GM12801 (cell line): ENCODE data around the gene TTC33.

Experiments used
- TF ChIP-seq, protein P1 (sequence below): IDR thresholded peaks from one replicate; pipeline ENCODE4 v1.5.1; 2011; ENCODE audit warnings: control low read depth; ENCODE audit not compliant: insufficient read length; ENCODE audit errors: extremely low read depth

The TTC33 gene

DNA sequence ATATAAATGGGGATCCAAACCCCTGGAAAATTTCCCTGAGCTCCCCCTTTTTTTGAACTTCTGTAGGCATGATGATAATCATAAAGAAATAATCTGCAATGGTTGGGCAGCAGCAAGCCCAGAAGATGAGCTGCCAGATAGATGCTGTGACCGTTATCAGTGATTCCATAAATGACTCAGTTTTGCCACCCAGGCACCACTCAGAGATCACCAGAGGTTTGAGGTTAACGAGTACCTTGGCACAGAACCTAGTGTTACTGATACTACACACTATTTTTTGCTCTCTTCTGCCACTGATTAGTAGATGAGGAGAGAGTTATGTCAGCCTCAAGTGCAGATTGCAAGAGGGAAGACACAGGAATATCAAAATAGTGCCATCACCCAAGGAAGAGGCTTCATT is 275.4 kb downstream of the TTC33 start:
- TF ChIP-seq, protein P1, sequence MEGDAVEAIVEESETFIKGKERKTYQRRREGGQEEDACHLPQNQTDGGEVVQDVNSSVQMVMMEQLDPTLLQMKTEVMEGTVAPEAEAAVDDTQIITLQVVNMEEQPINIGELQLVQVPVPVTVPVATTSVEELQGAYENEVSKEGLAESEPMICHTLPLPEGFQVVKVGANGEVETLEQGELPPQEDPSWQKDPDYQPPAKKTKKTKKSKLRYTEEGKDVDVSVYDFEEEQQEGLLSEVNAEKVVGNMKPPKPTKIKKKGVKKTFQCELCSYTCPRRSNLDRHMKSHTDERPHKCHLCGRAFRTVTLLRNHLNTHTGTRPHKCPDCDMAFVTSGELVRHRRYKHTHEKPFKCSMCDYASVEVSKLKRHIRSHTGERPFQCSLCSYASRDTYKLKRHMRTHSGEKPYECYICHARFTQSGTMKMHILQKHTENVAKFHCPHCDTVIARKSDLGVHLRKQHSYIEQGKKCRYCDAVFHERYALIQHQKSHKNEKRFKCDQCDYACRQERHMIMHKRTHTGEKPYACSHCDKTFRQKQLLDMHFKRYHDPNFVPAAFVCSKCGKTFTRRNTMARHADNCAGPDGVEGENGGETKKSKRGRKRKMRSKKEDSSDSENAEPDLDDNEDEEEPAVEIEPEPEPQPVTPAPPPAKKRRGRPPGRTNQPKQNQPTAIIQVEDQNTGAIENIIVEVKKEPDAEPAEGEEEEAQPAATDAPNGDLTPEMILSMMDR, result no peak

DNA sequence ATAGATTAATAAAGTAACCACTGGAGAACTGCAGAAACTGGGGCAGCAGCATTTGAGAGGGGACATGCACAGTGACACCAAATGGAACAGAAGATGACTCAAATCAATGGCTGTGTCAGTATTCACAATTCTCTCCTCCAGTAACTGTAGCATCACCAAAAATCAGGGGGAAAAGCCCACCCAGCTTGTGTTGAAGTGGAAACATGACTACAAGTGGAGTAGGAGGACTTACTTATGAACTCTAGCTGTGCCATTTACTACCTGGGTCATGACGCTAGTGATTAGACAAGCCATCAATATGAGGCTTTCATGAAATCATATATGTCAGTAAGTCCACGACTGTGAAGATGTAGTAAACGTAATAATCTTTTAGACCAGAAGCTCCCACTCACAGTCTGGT is 275.8 kb downstream of the TTC33 start:
- TF ChIP-seq, protein P1, result no peak

- TF ChIP-seq, protein P1, result no peak
These were observed 277.0 kb downstream of the TTC33 start for GRCh38 chr5:40478766-40479165.

- TF ChIP-seq, protein P1, result no peak
These were observed 277.8 kb downstream of the TTC33 start for GRCh38 chr5:40477856-40478546.

DNA sequence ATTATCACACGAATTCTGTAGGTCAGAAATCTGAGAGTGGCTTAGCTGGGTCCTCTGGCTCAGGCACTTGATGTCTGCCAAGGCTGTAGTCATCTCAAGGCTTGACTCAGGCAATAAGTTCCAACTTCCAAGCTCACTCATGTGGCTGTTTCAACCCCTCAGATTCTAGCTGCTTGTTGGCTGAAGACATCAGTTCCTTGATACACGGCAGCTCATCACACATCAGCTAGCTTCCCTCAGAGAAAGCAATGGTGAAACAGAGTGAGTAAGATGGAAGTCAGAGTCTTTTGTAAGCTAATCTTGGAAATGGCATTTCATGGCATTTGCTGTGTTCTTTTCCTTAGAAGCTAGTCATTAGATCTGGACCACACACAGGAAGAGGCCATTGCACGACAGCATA is 280.2 kb downstream of the TTC33 start:
- TF ChIP-seq, protein P1, result no peak

GRCh38 chr5:40474250-40474649 is 281.5 kb downstream of the TTC33 start:
- TF ChIP-seq, protein P1, result no peak

DNA sequence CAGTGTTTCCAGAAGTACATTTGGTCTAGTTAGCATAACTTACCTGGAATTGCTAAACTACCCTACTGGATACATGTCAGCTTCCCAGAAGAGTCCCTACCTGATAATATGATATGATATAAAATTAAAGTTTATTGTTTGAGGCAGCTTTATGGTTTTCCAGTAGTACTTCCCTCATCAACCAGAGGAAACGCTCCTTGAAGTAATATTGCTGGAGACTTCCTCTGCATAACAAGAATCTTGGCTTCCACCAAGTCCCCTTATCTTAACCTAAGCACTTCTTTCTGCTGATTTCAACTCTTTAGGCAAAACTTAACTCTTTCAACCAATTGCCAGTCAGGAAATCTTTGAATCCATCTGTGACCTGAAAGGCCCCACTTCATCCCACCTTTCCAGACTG is 290.3 kb downstream of the TTC33 start:
- TF ChIP-seq, protein P1, result no peak
